ENCODE results near the gene ARHGAP20. TPM values are rescaled to one million over a fixed set of nuclear protein-coding genes. Genes with fewer than 3 reads are reported as not detected.

The ARHGAP20 gene
- total RNA-seq, 4 donors from 2014 or later: 9.0 to 20.3 (median 11.7) TPM

- Histone ChIP-seq H3K36me3 (no peaks in the 10 kb centered on the region), H3K9me3 (no peaks in the 10 kb centered on the region), H3K4me1 (no peaks in the 10 kb centered on the region), H3K27ac (no peak overlapping the region), H3K4me3 (no peak overlapping the region), H3K27me3 (no peaks in the 10 kb centered on the region)
- no peak for DNase-seq
- intact Hi-C loops (cut with DNase I; ENCODE audit: low total_unique reads): no loop called here
- no peak for TF ChIP-seq POLR2A (IDR thresholded peaks at IDR 0.05)
- no peak for TF ChIP-seq CTCF (IDR thresholded peaks at IDR 0.05)
Measured at GRCh38 chr11:110599207-110599606, 113.0 kb downstream of the ARHGAP20 start.

- Histone ChIP-seq H3K36me3 (no peaks in the 10 kb centered on the region), H3K27ac (no peak overlapping the region), H3K27me3 (no peaks in the 10 kb centered on the region), H3K4me3 (no peak overlapping the region), H3K4me1 (no peaks in the 10 kb centered on the region), H3K9me3 (no peaks in the 10 kb centered on the region)
- no peak for DNase-seq
- TF ChIP-seq CTCF (IDR thresholded peaks at IDR 0.05) (no peak), POLR2A (IDR thresholded peaks at IDR 0.05) (no peak)
- intact Hi-C loops (cut with DNase I; ENCODE audit: low total_unique reads): no loop called here
Measured at GRCh38 chr11:110598725-110599124, 113.5 kb downstream of the ARHGAP20 start.

DNA sequence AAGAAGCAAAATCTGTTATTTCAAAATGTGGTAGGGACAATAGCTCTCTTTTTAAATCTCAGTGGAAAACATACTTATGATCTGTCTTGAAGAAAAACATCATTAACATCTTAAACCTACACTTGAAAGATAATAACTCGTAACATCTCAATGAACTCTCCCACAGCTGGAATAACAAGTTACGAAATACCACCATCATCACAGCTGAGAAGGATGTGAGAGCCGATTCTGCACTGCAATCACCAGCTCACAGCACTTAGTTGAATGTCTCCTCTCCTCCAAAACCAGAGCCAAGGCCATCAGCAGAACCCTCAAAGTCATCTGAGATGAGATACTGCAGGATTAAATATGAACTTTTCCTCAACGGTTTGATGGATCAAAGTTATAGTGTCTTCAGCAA, 124.3 kb downstream of the ARHGAP20 start:
- H3K4me1 ChIP-seq: no peaks in the 10 kb centered on the region
- no peak overlapping the region for H3K27ac ChIP-seq
- TF ChIP-seq CTCF (IDR thresholded peaks at IDR 0.05) (no peak), POLR2A (IDR thresholded peaks at IDR 0.05) (no peak)
- intact Hi-C loops (cut with DNase I; ENCODE audit: low total_unique reads): no loop called here
- no peaks in the 10 kb centered on the region for H3K27me3 ChIP-seq
- DNase-seq: no peak
- no peaks in the 10 kb centered on the region for H3K36me3 ChIP-seq
- H3K9me3 ChIP-seq: no peaks in the 10 kb centered on the region
- H3K4me3 ChIP-seq: no peak overlapping the region

GRCh38 chr11:110587129-110587528, 125.1 kb downstream of the ARHGAP20 start:
- H3K27ac ChIP-seq: no peak overlapping the region
- intact Hi-C loops (cut with DNase I; ENCODE audit: low total_unique reads): no loop called here
- DNase-seq: no peak
- no peaks in the 10 kb centered on the region for H3K9me3 ChIP-seq
- no peak overlapping the region for H3K4me3 ChIP-seq
- no peaks in the 10 kb centered on the region for H3K4me1 ChIP-seq
- H3K27me3 ChIP-seq: no peaks in the 10 kb centered on the region
- no peaks in the 10 kb centered on the region for H3K36me3 ChIP-seq
- TF ChIP-seq CTCF (IDR thresholded peaks at IDR 0.05) (no peak), POLR2A (IDR thresholded peaks at IDR 0.05) (no peak)

- DNase-seq: no peak
- Histone ChIP-seq H3K36me3 (no peaks in the 10 kb centered on the region), H3K4me3 (no peak overlapping the region), H3K4me1 (no peaks in the 10 kb centered on the region), H3K27ac (no peak overlapping the region), H3K9me3 (no peaks in the 10 kb centered on the region), H3K27me3 (no peaks in the 10 kb centered on the region)
- no peak for TF ChIP-seq POLR2A (IDR thresholded peaks at IDR 0.05)
- TF ChIP-seq CTCF (IDR thresholded peaks at IDR 0.05): no peak
- intact Hi-C loops (cut with DNase I; ENCODE audit: low total_unique reads): no loop called here
Measured at GRCh38 chr11:110584150-110584549, 128.1 kb downstream of the ARHGAP20 start.

Measured in uterus (tissue), 4 donors.